Measurements from ENCODE around the gene PDE11A.

GRCh38 chr2:177603181-177603580 lies 469.4 kb downstream of the PDE11A start:
- no peak for TF ChIP-seq EZH2 (IDR thresholded peaks at IDR 0.05; ENCODE audit: borderline replicate concordance, low read depth, low read length, severe bottlenecking)
- no peak for TF ChIP-seq CTCF (IDR thresholded peaks at IDR 0.05; ENCODE audit: borderline replicate concordance, extremely low read depth, low read length, poor library complexity, severe bottlenecking)

Measured in DND-41 (cell line).